ENCODE measurements around the gene ATXN3. TPM values are rescaled to one million over a fixed set of nuclear protein-coding genes. Genes with fewer than 3 reads are reported as not detected.

Gene ATXN3
- total RNA-seq, 1 experiment from 2014 or later = 33.1 TPM

DNA sequence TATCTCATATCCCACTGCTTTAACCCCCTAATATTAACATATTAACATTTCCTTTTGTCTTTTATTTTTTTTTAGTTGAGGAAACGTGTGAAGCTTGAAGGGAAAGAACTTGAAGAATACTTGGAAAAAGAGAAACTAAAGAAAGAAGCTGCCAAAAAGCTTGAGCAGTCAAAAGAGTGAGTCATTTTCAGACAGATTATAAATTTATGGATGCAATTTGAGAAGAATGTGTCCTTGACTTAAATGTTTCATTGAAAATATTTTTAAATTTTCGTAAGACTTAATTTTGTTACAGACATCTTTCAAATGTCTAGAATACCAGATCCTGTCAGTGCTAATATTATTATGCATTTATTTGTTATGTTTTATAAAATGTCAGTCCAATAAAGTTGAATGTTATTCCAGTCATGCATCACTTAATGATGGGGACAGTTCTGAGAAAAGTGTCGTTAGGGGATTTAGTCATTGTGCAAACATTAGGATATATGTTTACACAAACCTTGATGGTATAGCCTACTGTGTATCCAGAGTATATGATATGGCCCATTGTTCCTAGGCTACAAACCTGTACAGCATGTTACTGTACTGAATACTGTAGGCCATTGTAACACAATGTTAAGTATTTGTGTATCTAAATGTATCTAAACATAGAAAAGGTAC is 48.0 kb upstream of the ATXN3 start:
- ATAC-seq = no peak

DNA sequence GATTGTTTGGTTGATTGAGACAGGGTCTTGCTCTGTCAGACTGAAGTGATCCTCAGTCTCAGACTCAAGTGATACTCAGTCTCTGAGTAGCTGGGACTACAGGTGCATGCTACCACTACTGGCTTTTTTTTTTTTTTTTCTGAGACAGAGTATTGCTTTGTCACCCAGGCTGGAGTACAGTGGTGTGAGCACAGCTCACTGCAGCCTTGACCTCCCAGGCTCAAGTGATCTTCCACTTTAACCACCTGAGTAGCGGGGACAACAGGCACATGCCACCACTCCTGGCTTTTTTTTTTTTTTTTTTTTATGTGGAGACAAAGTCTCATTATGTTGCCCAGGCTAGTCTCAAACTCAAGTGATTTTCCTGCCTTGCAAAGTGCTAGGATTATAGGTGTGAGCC is 47.2 kb upstream of the ATXN3 start:
- Mint-ChIP-seq H3K27ac (no peak overlapping the region), H3K9me3 (no peaks in the 10 kb centered on the region), H3K27me3 (ENCODE audit: low read depth) (no peaks in the 10 kb centered on the region), H3K36me3 (peaks cover 67% of the 10 kb centered on the region), H3K4me1 (no peaks in the 10 kb centered on the region), H3K4me3 (no peak overlapping the region)
- CTCF ChIA-PET = interaction anchor here (0.6 to 0.7 kb wide), 2 partner anchors 18 to 48 kb away, joined by 3 to 4 read pairs; partner anchors contain the start of gene ATXN3
- no peak for DNase-seq (ENCODE audit: low spot score)
- POLR2A ChIA-PET = no interaction called here
- ATAC-seq = no peak
- no peak for TF ChIP-seq ZNF232 (CRISPR knock-in tag; IDR thresholded peaks at IDR 0.05)
- no peak for TF ChIP-seq RORB (CRISPR knock-in tag; IDR thresholded peaks at IDR 0.05)
- no peak for TF ChIP-seq ZNF317 (CRISPR knock-in tag; IDR thresholded peaks at IDR 0.05; ENCODE audit: borderline replicate concordance, low read depth)
- no peak for TF ChIP-seq JAZF1 (CRISPR knock-in tag; IDR thresholded peaks at IDR 0.05)
- TF ChIP-seq, protein P1, sequence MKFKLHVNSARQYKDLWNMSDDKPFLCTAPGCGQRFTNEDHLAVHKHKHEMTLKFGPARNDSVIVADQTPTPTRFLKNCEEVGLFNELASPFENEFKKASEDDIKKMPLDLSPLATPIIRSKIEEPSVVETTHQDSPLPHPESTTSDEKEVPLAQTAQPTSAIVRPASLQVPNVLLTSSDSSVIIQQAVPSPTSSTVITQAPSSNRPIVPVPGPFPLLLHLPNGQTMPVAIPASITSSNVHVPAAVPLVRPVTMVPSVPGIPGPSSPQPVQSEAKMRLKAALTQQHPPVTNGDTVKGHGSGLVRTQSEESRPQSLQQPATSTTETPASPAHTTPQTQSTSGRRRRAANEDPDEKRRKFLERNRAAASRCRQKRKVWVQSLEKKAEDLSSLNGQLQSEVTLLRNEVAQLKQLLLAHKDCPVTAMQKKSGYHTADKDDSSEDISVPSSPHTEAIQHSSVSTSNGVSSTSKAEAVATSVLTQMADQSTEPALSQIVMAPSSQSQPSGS (CRISPR knock-in tag; IDR thresholded peaks at IDR 0.05; ENCODE audit: borderline replicate concordance, low read depth) = no peak
- TF ChIP-seq NR3C1 (CRISPR knock-in tag; conservative IDR thresholded peaks at IDR 0.05; ENCODE audit: low read depth) = no peak
- TF ChIP-seq, protein P2, sequence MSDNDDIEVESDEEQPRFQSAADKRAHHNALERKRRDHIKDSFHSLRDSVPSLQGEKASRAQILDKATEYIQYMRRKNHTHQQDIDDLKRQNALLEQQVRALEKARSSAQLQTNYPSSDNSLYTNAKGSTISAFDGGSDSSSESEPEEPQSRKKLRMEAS (CRISPR knock-in tag; IDR thresholded peaks at IDR 0.05) = no peak
- no peak for TF ChIP-seq GTF2I (CRISPR knock-in tag; conservative IDR thresholded peaks at IDR 0.05)
- no peak for TF ChIP-seq HMGA2 (CRISPR knock-in tag; IDR thresholded peaks at IDR 0.05)
- TF ChIP-seq, protein P3, sequence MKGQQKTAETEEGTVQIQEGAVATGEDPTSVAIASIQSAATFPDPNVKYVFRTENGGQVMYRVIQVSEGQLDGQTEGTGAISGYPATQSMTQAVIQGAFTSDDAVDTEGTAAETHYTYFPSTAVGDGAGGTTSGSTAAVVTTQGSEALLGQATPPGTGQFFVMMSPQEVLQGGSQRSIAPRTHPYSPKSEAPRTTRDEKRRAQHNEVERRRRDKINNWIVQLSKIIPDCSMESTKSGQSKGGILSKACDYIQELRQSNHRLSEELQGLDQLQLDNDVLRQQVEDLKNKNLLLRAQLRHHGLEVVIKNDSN (CRISPR knock-in tag; IDR thresholded peaks at IDR 0.05) = no peak

More for the DNA sequence above, 48.0 kb upstream of the ATXN3 start:
- no peak for DNase-seq (ENCODE audit: low spot score)
- peaks cover 70% of the 10 kb centered on the region for H3K36me3 Mint-ChIP-seq
- H3K4me1 Mint-ChIP-seq = no peaks in the 10 kb centered on the region
- POLR2A ChIA-PET = no interaction called here
- TF ChIP-seq, protein P4, sequence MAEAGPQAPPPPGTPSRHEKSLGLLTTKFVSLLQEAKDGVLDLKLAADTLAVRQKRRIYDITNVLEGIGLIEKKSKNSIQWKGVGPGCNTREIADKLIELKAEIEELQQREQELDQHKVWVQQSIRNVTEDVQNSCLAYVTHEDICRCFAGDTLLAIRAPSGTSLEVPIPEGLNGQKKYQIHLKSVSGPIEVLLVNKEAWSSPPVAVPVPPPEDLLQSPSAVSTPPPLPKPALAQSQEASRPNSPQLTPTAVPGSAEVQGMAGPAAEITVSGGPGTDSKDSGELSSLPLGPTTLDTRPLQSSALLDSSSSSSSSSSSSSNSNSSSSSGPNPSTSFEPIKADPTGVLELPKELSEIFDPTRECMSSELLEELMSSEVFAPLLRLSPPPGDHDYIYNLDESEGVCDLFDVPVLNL (CRISPR knock-in tag; IDR thresholded peaks at IDR 0.05; ENCODE audit: borderline replicate concordance, low read depth) = no peak
- no peak for TF ChIP-seq ZNF121 (CRISPR knock-in tag; IDR thresholded peaks at IDR 0.05)
- TF ChIP-seq ZBTB21 (CRISPR knock-in tag; IDR thresholded peaks at IDR 0.05; ENCODE audit: borderline replicate concordance) = no peak
- TF ChIP-seq PRRX2 (CRISPR knock-in tag; IDR thresholded peaks at IDR 0.05) = no peak
- no peak for TF ChIP-seq ZNF138 (CRISPR knock-in tag; conservative IDR thresholded peaks at IDR 0.05)
- TF ChIP-seq, protein P5, sequence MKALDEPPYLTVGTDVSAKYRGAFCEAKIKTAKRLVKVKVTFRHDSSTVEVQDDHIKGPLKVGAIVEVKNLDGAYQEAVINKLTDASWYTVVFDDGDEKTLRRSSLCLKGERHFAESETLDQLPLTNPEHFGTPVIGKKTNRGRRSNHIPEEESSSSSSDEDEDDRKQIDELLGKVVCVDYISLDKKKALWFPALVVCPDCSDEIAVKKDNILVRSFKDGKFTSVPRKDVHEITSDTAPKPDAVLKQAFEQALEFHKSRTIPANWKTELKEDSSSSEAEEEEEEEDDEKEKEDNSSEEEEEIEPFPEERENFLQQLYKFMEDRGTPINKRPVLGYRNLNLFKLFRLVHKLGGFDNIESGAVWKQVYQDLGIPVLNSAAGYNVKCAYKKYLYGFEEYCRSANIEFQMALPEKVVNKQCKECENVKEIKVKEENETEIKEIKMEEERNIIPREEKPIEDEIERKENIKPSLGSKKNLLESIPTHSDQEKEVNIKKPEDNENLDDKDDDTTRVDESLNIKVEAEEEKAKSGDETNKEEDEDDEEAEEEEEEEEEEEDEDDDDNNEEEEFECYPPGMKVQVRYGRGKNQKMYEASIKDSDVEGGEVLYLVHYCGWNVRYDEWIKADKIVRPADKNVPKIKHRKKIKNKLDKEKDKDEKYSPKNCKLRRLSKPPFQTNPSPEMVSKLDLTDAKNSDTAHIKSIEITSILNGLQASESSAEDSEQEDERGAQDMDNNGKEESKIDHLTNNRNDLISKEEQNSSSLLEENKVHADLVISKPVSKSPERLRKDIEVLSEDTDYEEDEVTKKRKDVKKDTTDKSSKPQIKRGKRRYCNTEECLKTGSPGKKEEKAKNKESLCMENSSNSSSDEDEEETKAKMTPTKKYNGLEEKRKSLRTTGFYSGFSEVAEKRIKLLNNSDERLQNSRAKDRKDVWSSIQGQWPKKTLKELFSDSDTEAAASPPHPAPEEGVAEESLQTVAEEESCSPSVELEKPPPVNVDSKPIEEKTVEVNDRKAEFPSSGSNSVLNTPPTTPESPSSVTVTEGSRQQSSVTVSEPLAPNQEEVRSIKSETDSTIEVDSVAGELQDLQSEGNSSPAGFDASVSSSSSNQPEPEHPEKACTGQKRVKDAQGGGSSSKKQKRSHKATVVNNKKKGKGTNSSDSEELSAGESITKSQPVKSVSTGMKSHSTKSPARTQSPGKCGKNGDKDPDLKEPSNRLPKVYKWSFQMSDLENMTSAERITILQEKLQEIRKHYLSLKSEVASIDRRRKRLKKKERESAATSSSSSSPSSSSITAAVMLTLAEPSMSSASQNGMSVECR (CRISPR knock-in tag; IDR thresholded peaks at IDR 0.05; ENCODE audit: borderline replicate concordance) = no peak
- no peak for TF ChIP-seq RELA (CRISPR knock-in tag; IDR thresholded peaks at IDR 0.05; ENCODE audit: borderline replicate concordance)
- TF ChIP-seq, protein P6, sequence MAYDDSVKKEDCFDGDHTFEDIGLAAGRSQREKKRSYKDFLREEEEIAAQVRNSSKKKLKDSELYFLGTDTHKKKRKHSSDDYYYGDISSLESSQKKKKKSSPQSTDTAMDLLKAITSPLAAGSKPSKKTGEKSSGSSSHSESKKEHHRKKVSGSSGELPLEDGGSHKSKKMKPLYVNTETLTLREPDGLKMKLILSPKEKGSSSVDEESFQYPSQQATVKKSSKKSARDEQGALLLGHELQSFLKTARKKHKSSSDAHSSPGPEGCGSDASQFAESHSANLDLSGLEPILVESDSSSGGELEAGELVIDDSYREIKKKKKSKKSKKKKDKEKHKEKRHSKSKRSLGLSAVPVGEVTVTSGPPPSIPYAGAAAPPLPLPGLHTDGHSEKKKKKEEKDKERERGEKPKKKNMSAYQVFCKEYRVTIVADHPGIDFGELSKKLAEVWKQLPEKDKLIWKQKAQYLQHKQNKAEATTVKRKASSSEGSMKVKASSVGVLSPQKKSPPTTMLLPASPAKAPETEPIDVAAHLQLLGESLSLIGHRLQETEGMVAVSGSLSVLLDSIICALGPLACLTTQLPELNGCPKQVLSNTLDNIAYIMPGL (CRISPR knock-in tag; IDR thresholded peaks at IDR 0.05) = no peak
- TF ChIP-seq ZNF396 (CRISPR knock-in tag; IDR thresholded peaks at IDR 0.05; ENCODE audit: borderline replicate concordance) = no peak
- TF ChIP-seq ZNF219 (CRISPR knock-in tag; IDR thresholded peaks at IDR 0.05; ENCODE audit: borderline replicate concordance) = no peak
- TF ChIP-seq CREM (CRISPR knock-in tag; IDR thresholded peaks at IDR 0.05) = no peak
- no peak for TF ChIP-seq GRHL2 (CRISPR knock-in tag; IDR thresholded peaks at IDR 0.05; ENCODE audit: insufficient replicate concordance, severe bottlenecking)
- TF ChIP-seq TP53 (CRISPR knock-in tag; IDR thresholded peaks at IDR 0.05) = no peak
- TF ChIP-seq, protein P7, sequence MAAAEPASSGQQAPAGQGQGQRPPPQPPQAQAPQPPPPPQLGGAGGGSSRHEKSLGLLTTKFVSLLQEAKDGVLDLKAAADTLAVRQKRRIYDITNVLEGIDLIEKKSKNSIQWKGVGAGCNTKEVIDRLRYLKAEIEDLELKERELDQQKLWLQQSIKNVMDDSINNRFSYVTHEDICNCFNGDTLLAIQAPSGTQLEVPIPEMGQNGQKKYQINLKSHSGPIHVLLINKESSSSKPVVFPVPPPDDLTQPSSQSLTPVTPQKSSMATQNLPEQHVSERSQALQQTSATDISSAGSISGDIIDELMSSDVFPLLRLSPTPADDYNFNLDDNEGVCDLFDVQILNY (CRISPR knock-in tag; IDR thresholded peaks at IDR 0.05) = no peak
- no peak for TF ChIP-seq ESRRA (CRISPR knock-in tag; IDR thresholded peaks at IDR 0.05; ENCODE audit: borderline replicate concordance)
- H3K4me3 Mint-ChIP-seq = no peak overlapping the region
- no peak overlapping the region for H3K27ac Mint-ChIP-seq
- CTCF ChIA-PET = interaction anchor here (0.6 kb wide), 1 partner anchor 48 kb away, joined by 3 read pairs; the partner anchor contains the start of gene ATXN3
- no peaks in the 10 kb centered on the region for H3K27me3 Mint-ChIP-seq (ENCODE audit: low read depth)
- no peaks in the 10 kb centered on the region for H3K9me3 Mint-ChIP-seq
